CD1c-positive myeloid dendritic cell (primary cell): ENCODE measurements around the gene PDE4D.
"Not testable (repeated sequence)": the region's sequence is repeated elsewhere in the genome, so short reads cannot be mapped to it uniquely, and the experiment has no call there.

Experiments
- DNase-seq: peaks from one replicate; pipeline ENCODE4 v3.0.0-alpha.2; 2016; ENCODE audit errors: extremely low spot score

The PDE4D gene

DNA sequence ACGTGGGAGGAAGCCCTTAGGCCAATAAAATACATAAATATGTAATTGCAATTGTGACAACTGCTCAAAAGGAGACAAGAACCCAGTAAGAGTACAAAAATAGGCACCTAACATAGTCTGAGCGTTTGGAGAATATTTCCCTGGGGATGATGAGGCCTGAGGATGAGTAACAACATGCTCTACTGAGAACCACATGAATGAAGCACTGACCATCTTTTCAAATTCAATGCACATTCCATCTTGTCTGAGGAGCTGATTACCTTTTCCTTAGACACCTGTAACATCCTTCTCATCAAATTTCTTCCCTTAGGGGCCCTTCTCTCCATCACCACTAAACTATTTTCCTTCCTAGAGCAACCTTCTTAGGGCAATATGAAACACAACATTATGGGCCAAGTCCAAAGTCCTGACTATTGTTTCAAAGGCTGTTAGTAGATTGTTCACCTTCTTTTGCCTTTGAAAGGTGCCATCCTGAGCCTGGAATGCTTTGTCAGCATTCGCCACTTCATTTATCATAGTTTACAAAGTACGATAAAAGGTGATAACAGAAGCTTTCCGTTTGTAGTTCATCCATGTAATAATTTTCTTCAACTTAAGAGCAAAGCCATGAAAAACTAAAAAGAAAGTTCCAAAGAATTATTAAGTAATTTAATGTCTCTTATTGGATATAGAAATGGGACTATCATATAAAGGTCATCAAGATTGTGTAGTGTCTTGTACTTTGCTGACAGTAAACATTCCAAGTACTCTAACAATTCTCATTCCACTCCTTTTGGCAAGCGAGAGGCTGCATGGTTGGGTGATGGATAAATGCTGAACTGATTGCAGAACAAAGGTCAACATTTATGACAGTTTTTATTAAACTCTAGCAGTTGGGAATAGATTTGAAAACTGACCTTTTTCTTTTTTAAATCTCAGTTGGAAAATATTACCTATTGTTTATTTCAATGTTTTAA, 471.3 kb downstream of the PDE4D start:
- no peak for DNase-seq

DNA sequence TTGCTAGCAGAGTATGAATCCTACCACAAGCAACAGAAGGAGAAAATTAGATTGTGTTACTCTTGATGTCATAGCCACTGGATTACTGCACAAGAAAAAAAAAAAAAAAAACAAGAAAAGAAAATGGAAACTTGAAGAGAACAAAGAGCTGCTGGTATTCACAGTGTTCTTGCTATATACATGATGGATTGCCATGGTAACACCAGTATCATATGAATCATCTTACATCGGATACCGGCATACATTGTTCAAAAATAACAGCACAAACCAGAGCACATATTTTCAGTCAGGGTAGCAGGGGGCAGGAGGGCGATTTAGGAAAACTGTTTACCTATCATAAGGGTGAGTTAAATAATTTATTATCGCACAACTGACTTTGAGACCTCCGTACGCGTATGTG, 472.9 kb downstream of the PDE4D start:
- no peak for DNase-seq

- DNase-seq = no peak
These were observed 474.7 kb downstream of the PDE4D start for GRCh38 chr5:59418808-59419207.

GRCh38 chr5:59416451-59416850, 477.1 kb downstream of the PDE4D start:
- DNase-seq = no peak

DNA sequence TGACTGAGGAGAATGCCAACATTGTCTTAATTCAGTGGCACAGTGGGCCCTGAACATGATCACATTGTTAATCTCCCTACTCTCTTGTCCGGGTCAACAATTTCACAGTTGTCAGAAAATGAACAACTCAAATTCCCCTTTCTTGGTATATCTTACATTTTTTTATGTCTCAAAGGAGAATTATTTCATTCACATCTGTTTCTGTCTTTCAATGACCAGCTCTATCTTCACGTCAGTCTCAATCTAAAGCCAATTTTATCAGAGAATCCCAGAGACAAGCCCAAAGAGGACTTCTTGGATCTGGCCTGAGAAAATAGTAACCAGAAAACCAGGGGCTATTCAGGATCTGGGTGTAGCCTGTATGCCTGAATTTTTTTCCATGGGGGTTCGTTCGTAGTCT, 477.5 kb downstream of the PDE4D start:
- DNase-seq = no peak

DNA sequence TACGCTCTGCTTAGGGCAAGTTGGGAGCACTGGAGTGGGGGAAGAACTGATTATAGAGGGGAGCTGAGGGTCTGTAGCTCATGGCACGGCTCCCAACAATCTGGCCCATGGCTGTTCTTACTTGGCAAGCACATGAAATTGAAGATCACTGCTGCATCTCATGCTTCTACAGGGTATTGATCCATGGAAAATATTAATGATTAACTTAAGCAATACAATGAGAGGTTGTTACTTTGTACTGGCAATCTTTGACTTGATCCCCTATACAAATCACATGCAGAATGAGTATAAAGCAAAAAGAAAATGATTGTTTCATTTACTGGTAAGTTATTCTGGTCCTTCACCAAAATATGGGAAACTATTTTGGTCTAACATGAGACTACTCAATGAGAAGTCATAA, 481.1 kb downstream of the PDE4D start:
- no peak for DNase-seq

GRCh38 chr5:59408997-59409396, 484.5 kb downstream of the PDE4D start:
- DNase-seq = not testable (repeated sequence)

DNA sequence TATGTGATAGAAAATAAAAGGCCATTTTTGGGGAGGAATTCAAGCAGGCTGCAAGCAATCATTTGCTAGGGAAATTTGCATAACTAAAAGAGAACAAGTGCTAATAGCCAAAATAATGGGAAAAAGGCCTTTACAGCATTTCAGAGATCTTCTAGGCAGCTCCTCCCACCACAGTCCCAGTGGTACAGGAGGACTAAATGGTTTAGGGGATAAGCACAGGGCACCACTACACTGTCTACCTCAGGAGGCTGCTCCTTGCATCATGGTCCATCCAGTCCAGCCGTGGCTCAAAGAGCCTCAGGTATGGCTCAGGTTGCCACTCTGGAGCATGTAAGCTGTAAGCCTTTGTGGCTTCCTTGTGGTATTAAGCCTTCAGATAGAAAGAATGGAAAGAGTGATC, 485.6 kb downstream of the PDE4D start:
- no peak for DNase-seq

DNA sequence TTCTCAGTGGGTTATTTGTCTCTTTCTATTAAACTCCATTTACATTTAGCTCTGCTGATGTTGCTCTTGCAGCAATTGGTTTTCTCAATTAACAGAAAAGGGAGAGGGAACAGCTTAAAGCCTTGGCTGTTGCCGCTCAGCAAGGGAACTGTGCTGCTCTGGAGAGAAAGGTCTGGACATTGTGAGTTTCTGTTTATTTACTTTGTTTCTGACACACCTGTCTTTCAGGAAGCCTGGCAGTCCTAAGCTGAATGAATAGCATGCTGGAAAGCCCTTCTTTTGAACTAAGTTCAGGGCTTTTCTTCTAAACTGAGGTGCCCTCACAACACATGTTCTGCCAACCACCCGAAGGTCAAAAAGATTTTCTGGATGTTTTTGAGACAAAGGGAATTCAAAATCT, 491.9 kb downstream of the PDE4D start:
- DNase-seq = no peak

DNA sequence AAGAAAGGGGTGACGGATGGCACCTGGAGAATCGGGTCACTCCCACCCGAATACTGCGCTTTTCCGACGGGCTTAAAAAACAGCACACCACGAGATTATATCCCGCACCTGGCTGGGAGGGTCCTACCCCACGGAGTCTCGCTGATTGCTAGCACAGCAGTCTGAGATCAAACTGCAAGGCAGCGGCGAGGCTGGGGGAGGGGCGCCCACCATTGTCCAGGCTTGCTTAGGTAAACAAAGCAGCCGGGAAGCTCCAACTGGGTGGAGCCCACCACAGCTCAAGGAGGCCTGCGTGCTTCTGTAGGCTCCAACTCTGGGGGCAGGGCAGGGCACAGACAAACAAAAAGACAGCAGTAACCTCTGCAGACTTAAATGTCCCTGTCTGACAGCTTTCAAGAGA, 498.6 kb downstream of the PDE4D start:
- DNase-seq = not testable (repeated sequence)

- no peak for DNase-seq
These were observed 499.7 kb downstream of the PDE4D start for GRCh38 chr5:59393585-59394420.

DNA sequence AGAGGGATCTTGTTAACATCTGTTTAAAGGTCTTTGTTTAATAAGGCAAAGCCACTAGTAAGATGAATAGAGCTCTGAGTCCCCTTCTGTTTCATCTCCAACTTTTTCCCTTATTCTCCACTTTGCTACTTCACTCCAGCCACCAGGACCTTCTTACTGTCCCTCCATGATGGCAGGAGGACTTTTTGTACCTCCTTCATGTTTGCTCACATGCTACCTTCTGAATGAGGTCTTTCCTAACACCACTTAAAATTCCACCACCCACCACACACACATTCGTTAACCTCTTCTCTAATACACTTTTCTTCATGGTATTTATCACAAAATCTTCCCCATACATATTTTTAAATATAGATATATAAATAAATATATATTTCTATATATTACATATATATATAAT, 501.9 kb downstream of the PDE4D start:
- DNase-seq = no peak

DNA sequence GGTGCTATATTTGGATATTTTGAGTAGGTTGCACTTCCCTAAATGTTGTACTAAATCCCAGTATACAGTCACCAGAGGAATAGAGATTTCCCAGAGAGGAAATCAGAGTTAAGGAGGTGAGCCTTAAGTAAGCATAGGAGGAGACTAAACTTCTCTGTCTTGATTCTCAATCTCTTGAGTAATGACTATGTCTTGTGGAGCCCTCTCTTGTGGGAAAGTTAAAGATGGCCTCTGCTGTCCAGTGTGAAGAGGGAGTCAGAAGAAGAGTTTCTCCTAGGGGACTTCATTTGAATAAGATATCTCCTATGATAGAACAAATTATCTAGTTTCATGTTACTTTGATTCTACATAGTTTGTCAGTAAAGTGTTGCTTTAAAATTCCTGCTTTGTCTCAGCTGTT, 502.5 kb downstream of the PDE4D start:
- peak; percentile 27 for DNase-seq

DNA sequence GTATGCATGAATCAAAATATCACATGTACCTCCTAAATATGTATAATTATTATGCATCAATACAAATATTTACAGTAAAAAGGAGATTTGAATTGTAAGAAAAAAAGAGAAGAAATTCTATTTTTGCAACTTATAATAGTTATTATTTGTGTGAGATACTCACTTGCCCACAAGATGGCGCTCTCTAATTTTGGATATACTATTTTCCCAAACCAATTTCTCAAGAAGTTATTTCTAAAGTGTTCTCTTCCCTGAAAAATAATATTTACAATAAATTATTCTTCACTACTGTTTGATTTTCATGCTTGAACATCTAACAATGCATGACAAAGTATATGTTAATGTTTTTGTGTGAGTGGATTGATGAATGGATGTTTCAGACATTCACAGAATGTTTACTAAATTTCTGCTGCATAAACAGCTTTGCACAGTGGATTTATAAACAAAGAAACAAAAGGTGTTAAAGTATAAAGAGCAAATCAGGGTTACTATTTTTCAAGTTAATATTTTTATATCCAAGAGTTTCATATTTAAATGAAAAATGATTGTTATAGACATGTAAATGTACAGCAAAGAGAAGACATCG, 503.4 kb downstream of the PDE4D start:
- DNase-seq = peak; percentile 54

GRCh38 chr5:59387127-59387526, 506.4 kb downstream of the PDE4D start:
- DNase-seq = no peak

DNA sequence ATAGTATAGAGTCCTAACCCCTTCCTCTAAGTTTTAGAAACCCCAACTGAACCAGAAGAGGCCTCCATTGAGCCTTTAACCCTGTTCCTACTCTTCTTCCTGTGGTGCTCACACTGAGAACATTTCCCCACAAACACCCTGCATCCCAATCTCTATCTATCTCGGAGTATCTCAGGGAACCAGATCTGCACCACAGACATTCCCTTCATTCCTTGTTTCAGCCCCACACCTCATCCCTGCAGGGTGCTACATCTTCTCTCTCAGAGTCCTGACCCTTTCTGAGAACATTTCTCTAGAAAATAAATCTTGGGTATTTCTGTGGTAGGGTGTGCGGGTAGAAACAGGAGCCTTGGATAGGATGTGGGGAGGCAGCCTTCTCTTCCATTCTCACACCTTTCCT, 507.8 kb downstream of the PDE4D start:
- no peak for DNase-seq

- peak; percentile 59 for DNase-seq
These were observed 513.1 kb downstream of the PDE4D start for GRCh38 chr5:59380350-59380951.

DNA sequence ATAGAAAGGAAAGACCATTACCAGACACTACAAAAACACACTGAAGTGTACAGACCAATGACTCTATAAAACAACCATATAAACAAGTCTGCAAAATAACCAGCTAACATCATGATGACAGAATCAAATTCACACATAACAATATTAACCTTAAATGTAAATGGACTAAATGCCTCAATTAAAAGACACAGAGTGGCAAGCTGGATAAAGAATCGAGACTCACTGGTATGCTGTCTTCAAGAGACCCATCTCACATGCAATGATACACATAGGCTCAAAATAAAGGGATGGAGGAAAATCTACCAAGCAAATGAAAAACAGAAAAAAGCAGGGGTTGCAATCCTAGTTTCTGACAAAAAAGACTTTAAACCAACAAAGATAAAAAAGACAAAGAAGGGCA, 519.5 kb downstream of the PDE4D start:
- DNase-seq = not testable (repeated sequence)

DNA sequence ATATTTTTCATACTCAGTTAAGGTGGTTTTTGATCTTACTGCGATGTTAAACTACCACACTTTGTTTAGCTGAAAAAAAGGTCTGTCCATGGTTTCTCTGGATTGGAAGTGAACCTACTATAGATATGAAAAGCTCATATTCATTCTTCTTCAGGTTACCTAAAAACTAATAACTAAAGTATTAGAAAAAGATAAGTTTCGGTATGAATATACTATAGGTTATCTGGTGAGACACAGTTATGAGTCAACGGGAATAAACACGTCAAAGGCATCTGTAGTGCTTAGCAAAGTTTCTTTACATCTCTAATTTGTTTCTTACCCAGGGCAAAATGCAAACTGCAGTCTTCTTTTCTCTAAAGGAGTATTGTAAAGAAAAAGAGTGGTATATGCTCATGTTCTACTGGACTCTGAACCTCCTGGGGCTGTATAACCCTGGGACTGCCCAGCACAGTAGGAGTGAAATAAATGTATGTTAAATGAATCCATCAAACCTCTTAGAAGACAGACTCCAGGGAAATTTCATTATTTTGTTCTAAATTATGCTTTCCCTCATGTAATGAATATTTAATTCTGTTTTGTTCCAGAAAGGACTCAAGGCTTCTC, 521.9 kb downstream of the PDE4D start:
- no peak for DNase-seq

DNA sequence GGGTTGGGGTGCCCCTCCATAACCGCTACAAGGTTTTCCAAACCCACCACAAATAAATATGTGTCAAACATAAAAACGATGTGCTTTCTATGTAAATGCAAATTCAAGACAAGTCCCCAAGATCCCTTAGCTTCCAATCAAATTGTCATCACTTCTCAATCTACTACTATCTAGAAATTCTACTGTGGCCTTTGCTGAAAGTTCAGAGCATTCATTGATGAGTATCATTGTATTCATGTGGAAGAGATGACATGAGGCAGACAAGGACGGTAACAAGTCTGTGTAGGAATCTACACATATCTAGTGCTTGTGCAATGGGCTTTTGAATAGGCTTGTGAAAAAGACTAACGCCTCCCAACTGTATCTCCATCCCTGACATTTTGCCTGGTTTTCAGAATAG, 524.6 kb downstream of the PDE4D start:
- no peak for DNase-seq

DNA sequence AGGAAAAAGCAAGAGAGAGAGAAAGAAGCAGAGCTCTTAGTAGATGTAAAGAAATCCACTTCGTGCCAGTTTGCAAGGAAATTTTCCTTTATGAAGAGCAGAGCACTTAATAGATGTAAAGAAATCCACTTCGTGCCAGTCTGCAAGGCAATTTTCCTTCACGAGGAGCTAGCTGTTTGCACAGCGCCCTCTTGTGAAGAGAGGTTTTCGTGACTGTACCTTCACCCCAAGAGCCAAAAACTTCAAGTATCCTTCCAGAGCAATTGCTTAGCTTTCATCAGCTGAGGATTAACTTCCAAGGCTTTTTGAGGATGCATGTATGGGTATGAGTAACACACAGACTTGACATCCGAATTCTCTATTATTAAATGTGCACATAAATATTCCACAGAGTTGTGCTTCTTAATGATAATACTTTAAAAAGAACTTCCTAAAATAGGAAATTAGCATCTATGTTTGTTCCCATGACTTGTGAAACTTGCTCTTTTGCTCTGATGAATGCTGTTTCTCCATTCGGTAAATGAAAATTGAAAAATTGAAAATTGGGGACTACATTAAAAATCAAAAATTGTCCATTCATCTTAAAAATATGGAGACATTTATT, 525.6 kb downstream of the PDE4D start:
- DNase-seq = peak; percentile 55
